CD8-positive, alpha-beta memory T cell (primary cell): ENCODE data around the gene SYNPO2L. TPM values are rescaled to one million over a fixed set of nuclear protein-coding genes. Genes with fewer than 3 reads are reported as not detected.
"Not testable (repeated sequence)": the region's sequence is repeated elsewhere in the genome, so short reads cannot be mapped to it uniquely, and the experiment has no call there.

Experiments
- CTCF ChIA-PET: fragments of 350-600 bp; sonication (Branson Sonifier 250); formaldehyde crosslinking; loops from one replicate; lab custom pipeline; 2021; ENCODE audit warnings: antibody characterized with exemption; lab: Charles Lee
- POLR2A ChIA-PET: fragments of 350-600 bp; sonication (Branson Sonifier 250); formaldehyde crosslinking; loops from one replicate; lab custom pipeline; 2021; ENCODE audit warnings: antibody characterized with exemption; lab: Charles Lee
- DNase-seq, 5 donors: peaks; one replicate each; pipeline versions ENCODE4 v3.0.0 to v3.0.0-alpha.2; 2020 to 2022; ENCODE audit warnings: mixed read lengths in 1 of 5
- H3K27ac ChIP-seq: one replicate; pipeline ENCODE4 v1.7.0; 2013; ENCODE audit warnings: low read depth, mild to moderate bottlenecking, low read length, moderate library complexity
- H3K27me3 ChIP-seq: 2 replicates; pipeline ENCODE4 v1.7.0; 2013; ENCODE audit warnings: low read length, mild to moderate bottlenecking; ENCODE audit not compliant: insufficient read depth, poor library complexity, severe bottlenecking
- H3K36me3 ChIP-seq: 2 replicates; pipeline ENCODE4 v1.7.0; 2013; ENCODE audit warnings: mild to moderate bottlenecking, low read length, moderate library complexity; ENCODE audit not compliant: insufficient read depth
- H3K4me1 ChIP-seq: 2 replicates; pipeline ENCODE4 v1.7.0; 2013; ENCODE audit warnings: mild to moderate bottlenecking, low read length, moderate library complexity; ENCODE audit not compliant: insufficient read depth
- H3K4me3 ChIP-seq: 2 replicates; pipeline ENCODE4 v1.7.0; 2013; ENCODE audit warnings: mild to moderate bottlenecking, low read length
- H3K9me3 ChIP-seq: 2 replicates; pipeline ENCODE4 v1.7.0; 2013; ENCODE audit warnings: mild to moderate bottlenecking, low read length
- H3K27ac Mint-ChIP-seq, 8 donors: one replicate each; pipeline ENCODE4 v1.8.0; 2020 to 2021; ENCODE audit warnings: mixed read lengths in 8 of 8, mild to moderate bottlenecking in 6 of 8, inconsistent platforms in 3 of 8, moderate library complexity in 3 of 8
- H3K27me3 Mint-ChIP-seq, 2 donors: one replicate each; pipeline ENCODE4 v1.8.0; 2020 to 2021; ENCODE audit warnings: mixed read lengths in 2 of 2, mild to moderate bottlenecking in 1 of 2, moderate library complexity in 1 of 2
- H3K36me3 Mint-ChIP-seq, 3 donors: one replicate each; pipeline ENCODE4 v1.8.0; 2020 to 2021; ENCODE audit warnings: mixed read lengths in 3 of 3, inconsistent platforms in 1 of 3, mild to moderate bottlenecking in 1 of 3
- H3K4me1 Mint-ChIP-seq, 3 donors: one replicate each; pipeline ENCODE4 v1.8.0; 2020 to 2021; ENCODE audit warnings: mixed read lengths in 3 of 3, inconsistent platforms in 1 of 3, mild to moderate bottlenecking in 1 of 3
- H3K4me3 Mint-ChIP-seq, 7 donors: one replicate each; pipeline ENCODE4 v1.8.0; 2020 to 2021; ENCODE audit warnings: mixed read lengths in 7 of 7, mild to moderate bottlenecking in 6 of 7, moderate library complexity in 4 of 7, inconsistent platforms in 2 of 7
- H3K9me3 Mint-ChIP-seq, 5 donors: one replicate each; pipeline ENCODE4 v1.8.0; 2020 to 2022; ENCODE audit warnings: mixed read lengths in 5 of 5, mild to moderate bottlenecking in 3 of 5, moderate library complexity in 2 of 5, inconsistent platforms in 1 of 5
- polyA plus RNA-seq: library from polyadenylated mRNA; unstranded; fragments of 300-500 nt; fragmentation: Illumina TruSeq; gene quantifications from one replicate; pipeline ENCODE4 v1.2.3, GENCODE V29; 2021
- total RNA-seq, 2 experiments: library from RNA; stranded (reverse); gene quantifications; one replicate each; pipeline ENCODE4 v1.2.3, GENCODE V29; 2021

The SYNPO2L gene
- total and polyA plus RNA-seq, 3 experiments from 2014 or later = not detected

DNA sequence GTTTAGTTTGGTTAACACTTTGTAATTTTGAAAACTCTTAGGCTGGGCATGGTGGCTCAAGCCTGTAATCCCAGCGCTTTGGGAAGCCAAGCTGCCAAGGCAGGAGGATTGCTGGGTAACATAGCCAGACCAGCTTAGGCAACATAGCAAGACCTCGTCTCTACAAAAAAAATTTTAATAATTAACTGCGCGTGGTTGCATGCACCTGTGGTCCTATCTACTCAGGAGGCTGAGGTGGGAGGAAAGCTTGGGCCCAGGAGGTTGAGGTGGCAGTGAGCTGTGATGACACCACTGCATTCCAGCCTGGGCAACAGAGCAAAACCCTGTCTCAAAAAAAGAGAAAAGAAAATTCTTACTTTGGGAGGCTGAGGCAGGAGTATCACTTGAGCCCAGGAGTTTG, 32.8 kb downstream of the SYNPO2L start:
- H3K27ac ChIP-seq = no peak overlapping the region
- no peaks in the 10 kb centered on the region for H3K27me3 ChIP-seq
- H3K4me3 ChIP-seq = no peak overlapping the region
- Mint-ChIP-seq H3K27me3 (no peaks in the 10 kb centered on the region), H3K4me3 (peak overlapping the region in 1 of 7 donors; percentile 63), H3K36me3 (peaks cover 0 to 10% (median 0%) of the 10 kb centered on the region in 3 donors), H3K4me1 (peaks cover 15 to 29% (median 21%) of the 10 kb centered on the region in 3 donors), H3K9me3 (no peaks in the 10 kb centered on the region), H3K27ac (peak overlapping the region in 4 of 8 donors; percentile 40 to 72 (median 53))
- no peak for DNase-seq
- POLR2A ChIA-PET = interaction anchor here (0.6 kb wide), 1 partner anchor 128 kb away, joined by 3 read pairs; no protein-coding TSS in a partner anchor
- H3K4me1 ChIP-seq = peaks cover 6% of the 10 kb centered on the region
- CTCF ChIA-PET = interaction anchor here (1.7 kb wide), 1 partner anchor 94 kb away, joined by 4 read pairs; no protein-coding TSS in a partner anchor
- H3K9me3 ChIP-seq = no peaks in the 10 kb centered on the region
- no peaks in the 10 kb centered on the region for H3K36me3 ChIP-seq

GRCh38 chr10:73620974-73621373, 34.9 kb downstream of the SYNPO2L start:
- peaks cover 9 to 14% (median 12%) of the 10 kb centered on the region in 3 donors for H3K4me1 Mint-ChIP-seq
- H3K9me3 Mint-ChIP-seq, H3K36me3 Mint-ChIP-seq, H3K9me3 ChIP-seq, H3K27me3 Mint-ChIP-seq, H3K27ac Mint-ChIP-seq, H3K4me3 Mint-ChIP-seq, H3K4me3 ChIP-seq, H3K27me3 ChIP-seq, POLR2A ChIA-PET, H3K27ac ChIP-seq, H3K4me1 ChIP-seq, H3K36me3 ChIP-seq, DNase-seq, CTCF ChIA-PET: not testable (repeated sequence)

GRCh38 chr10:73617143-73617542, 38.7 kb downstream of the SYNPO2L start:
- H3K27ac ChIP-seq, H3K36me3 Mint-ChIP-seq, H3K9me3 ChIP-seq, H3K9me3 Mint-ChIP-seq, H3K4me1 ChIP-seq, H3K4me3 ChIP-seq, H3K4me3 Mint-ChIP-seq, DNase-seq, H3K27me3 ChIP-seq, POLR2A ChIA-PET, H3K27ac Mint-ChIP-seq, H3K27me3 Mint-ChIP-seq, H3K36me3 ChIP-seq, H3K4me1 Mint-ChIP-seq: not testable (repeated sequence)
- CTCF ChIA-PET = interaction anchor here (0.6 to 1.1 kb wide), 2 partner anchors 14 to 136 kb away, joined by 3 read pairs; no protein-coding TSS in a partner anchor

DNA sequence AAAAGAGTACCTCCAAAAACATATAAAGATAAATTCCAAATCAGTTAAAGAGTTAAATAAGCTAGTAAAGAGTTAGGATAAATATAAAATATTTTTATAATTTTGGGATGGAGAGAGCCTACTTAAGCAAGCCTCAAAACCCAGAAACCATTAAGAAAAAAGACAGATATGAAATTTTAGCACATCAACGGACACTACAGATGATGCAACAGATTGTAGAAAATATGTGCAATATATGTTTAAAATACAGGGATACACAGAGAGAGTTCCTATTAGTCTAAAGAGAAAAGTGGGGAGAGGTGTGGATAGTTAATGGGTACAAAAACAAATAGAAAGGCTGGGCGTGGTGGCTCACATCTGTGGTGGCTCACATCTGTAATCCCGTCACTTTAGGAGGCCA, 41.1 kb downstream of the SYNPO2L start:
- Histone ChIP-seq H3K4me3 (no peak overlapping the region), H3K27me3 (no peaks in the 10 kb centered on the region), H3K27ac (no peak overlapping the region), H3K9me3 (no peaks in the 10 kb centered on the region), H3K4me1 (no peaks in the 10 kb centered on the region), H3K36me3 (no peaks in the 10 kb centered on the region)
- DNase-seq = no peak
- Mint-ChIP-seq H3K4me1 (no peaks in the 10 kb centered on the region), H3K27ac (no peak overlapping the region), H3K9me3 (no peaks in the 10 kb centered on the region), H3K27me3 (no peaks in the 10 kb centered on the region), H3K4me3 (no peak overlapping the region), H3K36me3 (peaks cover 0 to 2% (median 0%) of the 10 kb centered on the region in 3 donors)
- CTCF ChIA-PET = no interaction called here
- POLR2A ChIA-PET = interaction anchor here (0.7 kb wide), 1 partner anchor 114 kb away, joined by 9 read pairs; no protein-coding TSS in a partner anchor

DNA sequence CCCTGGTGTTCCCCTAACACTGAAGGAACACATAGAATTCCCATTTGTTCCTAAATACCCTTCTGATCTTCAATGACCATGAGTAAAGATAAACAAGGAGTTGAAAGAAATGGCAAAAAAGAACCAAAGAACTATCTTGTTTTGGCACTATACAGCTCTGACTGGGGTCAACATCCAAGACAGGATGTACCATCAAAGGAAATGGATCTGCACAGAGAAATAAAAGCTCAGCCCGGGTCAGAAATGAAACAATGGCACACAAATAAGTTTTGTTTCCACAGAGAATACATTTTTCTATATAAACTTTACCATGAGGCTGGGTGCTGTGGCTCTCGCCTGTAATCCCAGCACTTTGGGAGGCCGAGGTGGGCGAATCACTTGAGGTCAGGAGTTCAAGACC, 46.7 kb downstream of the SYNPO2L start:
- peaks cover 0 to 5% (median 5%) of the 10 kb centered on the region in 3 donors for H3K36me3 Mint-ChIP-seq
- CTCF ChIA-PET = no interaction called here
- no peaks in the 10 kb centered on the region for H3K36me3 ChIP-seq

GRCh38 chr10:73601486-73601921, 54.3 kb downstream of the SYNPO2L start:
- H3K36me3 Mint-ChIP-seq = peaks cover 0 to 4% (median 3%) of the 10 kb centered on the region in 3 donors
- Histone ChIP-seq H3K27ac (no peak overlapping the region), H3K27me3 (no peaks in the 10 kb centered on the region), H3K4me3 (no peak overlapping the region), H3K4me1 (no peaks in the 10 kb centered on the region), H3K9me3 (no peaks in the 10 kb centered on the region), H3K36me3 (no peaks in the 10 kb centered on the region)
- H3K4me3 Mint-ChIP-seq = peak overlapping the region in 1 of 7 donors; percentile 20
- H3K4me1 Mint-ChIP-seq = no peaks in the 10 kb centered on the region
- H3K9me3 Mint-ChIP-seq = no peaks in the 10 kb centered on the region
- DNase-seq = no peak
- no peaks in the 10 kb centered on the region for H3K27me3 Mint-ChIP-seq
- CTCF ChIA-PET = no interaction called here
- POLR2A ChIA-PET = no interaction called here
- peak overlapping the region in 1 of 8 donors; percentile 27 for H3K27ac Mint-ChIP-seq

More for the DNA sequence above, 46.7 kb downstream of the SYNPO2L start:
- Mint-ChIP-seq H3K27ac (no peak overlapping the region), H3K4me3 (no peak overlapping the region), H3K27me3 (no peaks in the 10 kb centered on the region), H3K9me3 (no peaks in the 10 kb centered on the region), H3K4me1 (no peaks in the 10 kb centered on the region)
- Histone ChIP-seq H3K9me3 (no peaks in the 10 kb centered on the region), H3K4me3 (no peak overlapping the region), H3K4me1 (no peaks in the 10 kb centered on the region), H3K27ac (no peak overlapping the region), H3K27me3 (no peaks in the 10 kb centered on the region)
- DNase-seq = no peak
- POLR2A ChIA-PET = no interaction called here

DNA sequence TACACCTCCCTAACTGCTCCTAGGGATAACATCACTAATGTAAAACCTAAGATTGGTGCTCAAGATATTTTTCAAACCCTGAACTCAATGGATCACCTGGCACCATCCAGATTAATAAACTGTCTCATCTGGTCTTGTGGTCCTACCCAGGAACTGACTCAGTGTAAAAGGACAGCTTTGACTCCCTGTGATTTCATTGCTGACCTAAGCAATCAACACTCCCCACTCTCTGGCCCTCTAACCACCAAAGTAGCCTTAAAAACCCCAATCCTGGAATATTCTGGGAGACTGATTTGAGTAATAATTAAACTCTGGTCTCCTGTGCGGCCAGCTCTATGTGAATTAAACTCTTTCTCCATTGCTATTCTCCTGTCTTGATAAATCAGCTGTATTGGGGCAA, 58.5 kb downstream of the SYNPO2L start:
- ChIA-PET CTCF (interaction anchor here (1.4 kb wide), 1 partner anchor 46 kb away, joined by 3 read pairs; no protein-coding TSS in a partner anchor), POLR2A (no interaction called here)
- no peaks in the 10 kb centered on the region for H3K9me3 ChIP-seq
- H3K4me3 ChIP-seq = no peak overlapping the region
- no peaks in the 10 kb centered on the region for H3K36me3 ChIP-seq
- DNase-seq = no peak
- Mint-ChIP-seq H3K36me3 (no peaks in the 10 kb centered on the region), H3K27ac (peak overlapping the region in 1 of 8 donors; percentile 16), H3K27me3 (no peaks in the 10 kb centered on the region), H3K9me3 (no peaks in the 10 kb centered on the region), H3K4me1 (peaks cover 2 to 6% (median 6%) of the 10 kb centered on the region in 3 donors), H3K4me3 (no peak overlapping the region)
- no peaks in the 10 kb centered on the region for H3K27me3 ChIP-seq
- H3K27ac ChIP-seq = no peak overlapping the region
- peaks cover 5% of the 10 kb centered on the region for H3K4me1 ChIP-seq
